SK-N-SH (cell line): ENCODE data around the gene CAPN11. TPM values are rescaled to one million over a fixed set of nuclear protein-coding genes. Genes with fewer than 3 reads are reported as not detected.

Source experiments
- CTCF ChIA-PET: fragments of 300-600, 350-600 bp; formaldehyde crosslinking; extraction: SDS; loops from one replicate; lab custom pipeline; 2021; lab: Yijun Ruan, JAX
- POLR2A ChIA-PET: fragments of 350-600 bp; sonication (Branson Sonifier 250); formaldehyde crosslinking; extraction: SDS; loops from one replicate; lab custom pipeline; 2020; ENCODE audit warnings: antibody characterized with exemption, inconsistent platforms; lab: Yijun Ruan, JAX
- DNase-seq: peaks from one replicate; pipeline ENCODE4 v3.0.0; 2012
- H2AFZ ChIP-seq: fragments of 200-600 bp; sonication (generic); 2 replicates; pipeline ENCODE4 v1.8.1; 2016; ENCODE audit warnings: antibody characterized with exemption, mild to moderate bottlenecking, low read depth
- H3F3A ChIP-seq: fragments of 200-600 bp; sonication (generic); replicated peaks from 2 replicates; pipeline ENCODE3; 2016; ENCODE audit warnings: antibody characterized with exemption, mild to moderate bottlenecking; ENCODE audit not compliant: insufficient read depth
- H3K27ac ChIP-seq, 2 experiments: fragments of 200-500 bp in 1 of 2; fragments of 200-600 bp in 1 of 2; sonication (Bioruptor generic) in 1 of 2; sonication (generic), shearing (Covaris generic) in 1 of 2; 2 replicates each; pipeline versions ENCODE4 v1.5.1 to v1.6.1; 2014 to 2016; ENCODE audit warnings: low read depth in 2 of 2, inconsistent platforms in 1 of 2, low read length in 1 of 2, mild to moderate bottlenecking in 1 of 2, mixed read lengths in 1 of 2
- H3K27me3 ChIP-seq: fragments of 200-600 bp; sonication (generic), shearing (Covaris generic); 2 replicates; pipeline ENCODE4 v1.6.1; 2016; ENCODE audit warnings: mixed run types; ENCODE audit not compliant: insufficient read depth
- H3K36me3 ChIP-seq, 2 experiments: fragments of 200-500 bp in 1 of 2; fragments of 200-600 bp in 1 of 2; sonication (Bioruptor generic) in 1 of 2; sonication (generic) in 1 of 2; replicated peaks in 1 of 2; 2 replicates each; pipeline versions ENCODE3 to v1.5.1; 2014 to 2016; ENCODE audit warnings: low read length in 1 of 2, mild to moderate bottlenecking in 1 of 2; ENCODE audit not compliant: insufficient read depth in 2 of 2, control insufficient read depth in 1 of 2
- H3K4me1 ChIP-seq, 2 experiments: fragments of 200-500 bp in 1 of 2; fragments of 200-600 bp in 1 of 2; sonication (Bioruptor generic) in 1 of 2; sonication (generic), shearing (Covaris generic) in 1 of 2; 2 replicates each; pipeline versions ENCODE4 v1.5.1 to v1.6.1; 2014 to 2016; ENCODE audit warnings: low read depth in 1 of 2, low read length in 1 of 2, mixed run types in 1 of 2; ENCODE audit not compliant: insufficient read depth in 2 of 2, control insufficient read depth in 1 of 2
- H3K4me2 ChIP-seq: fragments of 200-600 bp; sonication (generic), shearing (Covaris generic); 2 replicates; pipeline ENCODE4 v1.6.1; 2017; ENCODE audit warnings: mixed run types
- H3K4me3 ChIP-seq, 2 experiments: fragments of 200-500 bp in 1 of 2; fragments of 200-600 bp in 1 of 2; sonication (Bioruptor generic) in 1 of 2; sonication (generic), shearing (Covaris generic) in 1 of 2; 2 replicates each; pipeline versions ENCODE4 v1.5.1 to v1.8.1; 2014 to 2016; ENCODE audit warnings: low read depth in 2 of 2, inconsistent platforms in 1 of 2, low read length in 1 of 2, mild to moderate bottlenecking in 1 of 2, mixed read lengths in 1 of 2, moderate library complexity in 1 of 2
- H3K79me2 ChIP-seq: fragments of 200-600 bp; sonication (generic); 2 replicates; pipeline ENCODE4 v1.8.1; 2017; ENCODE audit warnings: mild to moderate bottlenecking; ENCODE audit not compliant: insufficient read depth
- H3K9ac ChIP-seq: fragments of 200-600 bp; sonication (generic); 2 replicates; pipeline ENCODE4 v1.6.1; 2017; ENCODE audit warnings: mixed run types
- H3K9me2 ChIP-seq: fragments of 200-600 bp; sonication (generic); 2 replicates; pipeline ENCODE4 v1.6.1; 2017; ENCODE audit warnings: mixed run types
- H3K9me3 ChIP-seq: fragments of 200-600 bp; sonication (generic); 2 replicates; pipeline ENCODE4 v1.6.1; 2017; ENCODE audit warnings: mixed run types, mild to moderate bottlenecking, moderate library complexity
- H4K20me1 ChIP-seq: fragments of 200-600 bp; sonication (generic); 2 replicates; pipeline ENCODE4 v1.6.1; 2017; ENCODE audit warnings: mild to moderate bottlenecking, mixed run types; ENCODE audit not compliant: insufficient read depth
- ELF1 ChIP-seq: IDR thresholded peaks from 2 replicates; pipeline ENCODE4 v1.4.0; 2012
- GATA2 ChIP-seq: sonication (generic); formaldehyde crosslinking; IDR thresholded peaks from 2 replicates; pipeline ENCODE4 v1.5.0; 2020; ENCODE audit warnings: mild to moderate bottlenecking, missing genetic modification reagents
- IRF3 ChIP-seq: fragments of 150-350 bp; IDR thresholded peaks from 2 replicates; pipeline ENCODE4 v1.6.1; 2016; ENCODE audit warnings: mild to moderate bottlenecking, low read depth, low read length
- MAX ChIP-seq: IDR thresholded peaks from 2 replicates; pipeline ENCODE4 v1.4.0; 2012; ENCODE audit warnings: low read depth
- MEF2A ChIP-seq: IDR thresholded peaks from 2 replicates; pipeline ENCODE4 v1.4.0; 2012; ENCODE audit warnings: low read depth, borderline replicate concordance
- MXI1 ChIP-seq: IDR thresholded peaks from 2 replicates; pipeline ENCODE4 v1.6.1; 2012; ENCODE audit warnings: mild to moderate bottlenecking, low read depth, low read length, improper control_type of control experiment
- RXRA ChIP-seq: IDR thresholded peaks from 2 replicates; pipeline ENCODE4 v1.4.0; 2012; ENCODE audit warnings: low read depth, mild to moderate bottlenecking, borderline replicate concordance
- TAF1 ChIP-seq: IDR thresholded peaks from 2 replicates; pipeline ENCODE4 v1.6.1; 2012; ENCODE audit warnings: low read depth, mild to moderate bottlenecking, low read length, moderate library complexity, borderline replicate concordance
- USF1 ChIP-seq: IDR thresholded peaks from 2 replicates; pipeline ENCODE4 v1.4.0; 2012; ENCODE audit warnings: low read depth, borderline replicate concordance
- YY1 ChIP-seq: IDR thresholded peaks from 2 replicates; pipeline ENCODE4 v1.4.0; 2012; ENCODE audit warnings: low read depth, mild to moderate bottlenecking
- WGBS: methylation state at CpG from one replicate; pipeline ENCODE4 v1.1.6; 2017; ENCODE audit warnings: low lambda C conversion rate; 5-methylcytosine and 5-hydroxymethylcytosine counted together
- polyA plus RNA-seq, 3 experiments: library from polyadenylated mRNA; depleted of rRNA; stranded (reverse); fragments of >200 nt; gene quantifications; 2 replicates each; pipeline ENCODE4 v1.2.3, GENCODE V29; 2012
- TF ChIP-seq, protein P1 (sequence below): fragments of 200-600 bp; sonication (generic); IDR thresholded peaks from 2 replicates; pipeline ENCODE4 v1.6.1; 2017; ENCODE audit warnings: antibody characterized with exemption, mild to moderate bottlenecking, moderate library complexity

CAPN11 gene
- polyA plus RNA-seq, 1 of the 3 experiments (the other 2 are of a cell fraction) = not detected

DNA sequence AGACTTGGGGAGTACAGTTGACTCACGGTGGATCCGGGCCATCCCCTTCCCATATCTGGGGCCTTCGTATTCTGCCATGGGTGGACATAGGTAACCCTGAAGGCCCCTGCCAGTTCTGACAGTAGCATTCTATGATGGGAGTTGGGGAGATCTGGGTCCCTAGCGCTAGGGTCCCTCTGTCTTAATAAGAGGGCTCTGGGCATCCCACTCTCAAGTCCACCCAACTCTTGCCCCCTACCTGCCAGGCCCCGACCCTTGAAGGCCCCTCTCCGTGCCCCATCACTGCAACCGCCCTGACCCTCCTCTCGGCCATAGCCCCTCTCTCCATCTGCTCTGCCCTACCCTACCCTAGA lies 6.5 kb upstream of the CAPN11 start:
- no peak for DNase-seq
- H3K79me2 ChIP-seq = no peaks in the 10 kb centered on the region
- ChIA-PET POLR2A (no interaction called here), CTCF (interaction anchor here (0.9 to 11.0 kb wide), 14 partner anchors 10 to 105 kb away, joined by 3 to 158 read pairs (median 6); no protein-coding TSS in a partner anchor)
- 54% methylated on average over 4 of the region's 8 CpGs for WGBS
- H3K27me3 ChIP-seq = no peaks in the 10 kb centered on the region
- no peak for TF ChIP-seq MEF2A
- TF ChIP-seq, all 33 proteins: peak for 0
- Histone ChIP-seq H2AFZ (no peak overlapping the region), H3K9ac (no peak overlapping the region), H3K4me2 (no peak overlapping the region), H3K36me3 (peaks cover 0 to 17% of the 10 kb centered on the region in 2 experiments), H3K9me2 (no peaks in the 10 kb centered on the region), H3K27ac (no peak overlapping the region), H4K20me1 (no peaks in the 10 kb centered on the region), H3K9me3 (no peaks in the 10 kb centered on the region), H3K4me1 (peaks cover 0 to 3% of the 10 kb centered on the region in 2 experiments; a peak in 1 of 4 replicates), H3K4me3 (peak overlapping the region in 1 of 2 experiments; percentile 49; a peak in 1 of 4 replicates), H3F3A (no peaks in the 10 kb centered on the region)

DNA sequence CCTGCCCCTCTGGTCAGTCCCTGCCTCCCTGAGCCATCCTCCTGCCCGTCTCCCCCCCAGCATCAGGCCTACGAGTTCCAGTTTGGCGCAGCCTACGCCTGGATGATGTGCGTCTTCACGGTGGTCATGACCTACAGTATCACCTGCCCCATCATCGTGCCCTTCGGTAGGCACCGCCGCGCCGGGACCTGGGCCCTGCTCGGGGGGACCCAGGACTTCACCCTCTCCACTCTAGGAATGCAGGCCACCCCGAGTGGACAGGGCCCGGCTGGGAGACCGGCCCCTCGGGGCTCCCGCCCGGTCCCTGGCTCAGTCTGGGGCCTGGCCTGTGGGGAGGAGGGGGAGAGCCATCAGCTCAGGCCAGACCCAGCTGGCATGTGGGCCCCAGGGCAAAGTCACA lies 6.1 kb upstream of the CAPN11 start:
- H2AFZ ChIP-seq = no peak overlapping the region
- no peaks in the 10 kb centered on the region for H3F3A ChIP-seq
- CTCF ChIA-PET = interaction anchor here (1.5 to 11.0 kb wide), 5 partner anchors 9 to 96 kb away, joined by 4 to 158 read pairs (median 16); no protein-coding TSS in a partner anchor
- POLR2A ChIA-PET = no interaction called here
- no peaks in the 10 kb centered on the region for H3K27me3 ChIP-seq
- peaks cover 0 to 12% of the 10 kb centered on the region in 2 experiments for H3K36me3 ChIP-seq
- no peaks in the 10 kb centered on the region for H3K9me2 ChIP-seq
- no peaks in the 10 kb centered on the region for H4K20me1 ChIP-seq
- no peak overlapping the region for H3K4me3 ChIP-seq
- H3K79me2 ChIP-seq = no peaks in the 10 kb centered on the region
- no peaks in the 10 kb centered on the region for H3K9me3 ChIP-seq
- no peak overlapping the region for H3K27ac ChIP-seq
- no peak for DNase-seq
- no peak overlapping the region for H3K4me2 ChIP-seq
- WGBS = 99% methylated on average over 10 of the region's 19 CpGs
- TF ChIP-seq ELF1 (no peak), RXRA (no peak), TAF1 (no peak), GATA2 (CRISPR knock-in tag) (no peak), USF1 (no peak), YY1 (no peak), MXI1 (no peak), MAX (no peak), IRF3 (no peak)
- TF ChIP-seq, protein P1, sequence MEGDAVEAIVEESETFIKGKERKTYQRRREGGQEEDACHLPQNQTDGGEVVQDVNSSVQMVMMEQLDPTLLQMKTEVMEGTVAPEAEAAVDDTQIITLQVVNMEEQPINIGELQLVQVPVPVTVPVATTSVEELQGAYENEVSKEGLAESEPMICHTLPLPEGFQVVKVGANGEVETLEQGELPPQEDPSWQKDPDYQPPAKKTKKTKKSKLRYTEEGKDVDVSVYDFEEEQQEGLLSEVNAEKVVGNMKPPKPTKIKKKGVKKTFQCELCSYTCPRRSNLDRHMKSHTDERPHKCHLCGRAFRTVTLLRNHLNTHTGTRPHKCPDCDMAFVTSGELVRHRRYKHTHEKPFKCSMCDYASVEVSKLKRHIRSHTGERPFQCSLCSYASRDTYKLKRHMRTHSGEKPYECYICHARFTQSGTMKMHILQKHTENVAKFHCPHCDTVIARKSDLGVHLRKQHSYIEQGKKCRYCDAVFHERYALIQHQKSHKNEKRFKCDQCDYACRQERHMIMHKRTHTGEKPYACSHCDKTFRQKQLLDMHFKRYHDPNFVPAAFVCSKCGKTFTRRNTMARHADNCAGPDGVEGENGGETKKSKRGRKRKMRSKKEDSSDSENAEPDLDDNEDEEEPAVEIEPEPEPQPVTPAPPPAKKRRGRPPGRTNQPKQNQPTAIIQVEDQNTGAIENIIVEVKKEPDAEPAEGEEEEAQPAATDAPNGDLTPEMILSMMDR = no peak
- H3K9ac ChIP-seq = no peak overlapping the region
- H3K4me1 ChIP-seq = peaks cover 0 to 3% of the 10 kb centered on the region in 2 experiments; a peak in 1 of 4 replicates
